Gastrocnemius medialis (tissue), 4 donors: ENCODE data around the gene AQP9.

Experiments
- POLR2A ChIP-seq, 2 donors: fragments of 450-650 bp; IDR thresholded peaks; one replicate each; pipeline ENCODE4 v1.6.1; 2017; ENCODE audit warnings: antibody characterized with exemption in 2 of 2, mild to moderate bottlenecking in 2 of 2, moderate library complexity in 2 of 2
- TF ChIP-seq, protein P1 (sequence below), 5 experiments: fragments of 450-650 bp in 3 of 5; fragments of 200-600 bp in 2 of 5; sonication (generic) in 2 of 5; IDR thresholded peaks in 4 of 5; conservative IDR thresholded peaks in 1 of 5; 1 replicate in 4 of 5; 2 replicates in 1 of 5; pipeline ENCODE4 v1.5.1; 2016 to 2019; ENCODE audit warnings: antibody characterized with exemption in 5 of 5, mild to moderate bottlenecking in 3 of 5, moderate library complexity in 3 of 5

- TF ChIP-seq, protein P1, sequence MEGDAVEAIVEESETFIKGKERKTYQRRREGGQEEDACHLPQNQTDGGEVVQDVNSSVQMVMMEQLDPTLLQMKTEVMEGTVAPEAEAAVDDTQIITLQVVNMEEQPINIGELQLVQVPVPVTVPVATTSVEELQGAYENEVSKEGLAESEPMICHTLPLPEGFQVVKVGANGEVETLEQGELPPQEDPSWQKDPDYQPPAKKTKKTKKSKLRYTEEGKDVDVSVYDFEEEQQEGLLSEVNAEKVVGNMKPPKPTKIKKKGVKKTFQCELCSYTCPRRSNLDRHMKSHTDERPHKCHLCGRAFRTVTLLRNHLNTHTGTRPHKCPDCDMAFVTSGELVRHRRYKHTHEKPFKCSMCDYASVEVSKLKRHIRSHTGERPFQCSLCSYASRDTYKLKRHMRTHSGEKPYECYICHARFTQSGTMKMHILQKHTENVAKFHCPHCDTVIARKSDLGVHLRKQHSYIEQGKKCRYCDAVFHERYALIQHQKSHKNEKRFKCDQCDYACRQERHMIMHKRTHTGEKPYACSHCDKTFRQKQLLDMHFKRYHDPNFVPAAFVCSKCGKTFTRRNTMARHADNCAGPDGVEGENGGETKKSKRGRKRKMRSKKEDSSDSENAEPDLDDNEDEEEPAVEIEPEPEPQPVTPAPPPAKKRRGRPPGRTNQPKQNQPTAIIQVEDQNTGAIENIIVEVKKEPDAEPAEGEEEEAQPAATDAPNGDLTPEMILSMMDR (IDR thresholded peaks at IDR 0.05 in 4 of 5, conservative IDR thresholded peaks at IDR 0.05 in 1 of 5) = no peak
- TF ChIP-seq POLR2A (IDR thresholded peaks at IDR 0.05) = no peak
Observed at GRCh38 chr15:58114388-58114787, 23.8 kb upstream of the AQP9 start.
